8988T (cell line): ENCODE measurements around the gene MMP28.

ENCODE experiments used
- DNase-seq: peaks from one replicate; pipeline ENCODE4 v3.0.0; 2011

Gene MMP28

DNA sequence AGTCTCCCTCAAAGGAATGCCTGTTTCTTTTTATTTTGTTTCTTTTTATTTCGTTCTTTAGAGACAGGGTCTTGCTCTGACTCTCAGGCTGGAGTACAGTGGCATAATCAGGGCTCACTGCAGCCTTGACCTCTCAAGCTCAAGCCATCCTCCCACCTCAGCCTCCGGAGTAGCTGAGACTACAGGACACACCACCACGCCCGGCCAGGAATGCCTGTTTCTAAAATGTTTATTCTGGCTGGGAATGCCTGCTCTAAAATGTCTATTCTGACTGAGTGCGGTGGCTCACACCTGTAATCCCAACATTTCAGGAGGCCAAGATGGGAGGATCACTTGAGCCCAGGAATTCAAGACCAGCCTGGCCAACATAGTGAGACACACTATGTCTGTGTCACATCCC lies 2.5 kb upstream of the MMP28 start:
- DNase-seq: no peak

- DNase-seq: no peak
Observed at GRCh38 chr17:35797370-35797769, 1.9 kb upstream of the MMP28 start.

- DNase-seq: no peak
Observed at GRCh38 chr17:35796942-35797341, 1.5 kb upstream of the MMP28 start.

- DNase-seq: no peak
Observed at GRCh38 chr17:35795871-35796265, 427 bp upstream of the MMP28 start.

DNA sequence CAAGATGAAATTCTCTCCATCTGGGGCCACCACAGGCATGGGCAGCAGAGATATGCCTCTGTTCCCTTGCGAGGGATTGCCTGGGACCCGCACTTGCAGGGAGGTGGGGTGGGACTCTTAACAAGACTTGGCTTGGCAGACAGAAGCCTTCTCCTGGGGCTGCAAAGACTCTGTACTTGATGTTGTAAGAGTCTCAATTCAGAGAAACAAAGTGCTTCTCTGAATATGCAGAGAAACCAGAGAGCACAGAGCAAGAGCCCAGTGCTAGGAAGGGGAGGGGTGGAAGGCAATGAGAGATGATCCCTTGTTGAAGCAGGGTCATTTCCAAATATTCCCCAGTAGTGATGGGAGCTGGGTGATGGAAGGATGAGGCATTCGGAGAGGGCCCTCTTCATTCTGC lies 2.2 kb downstream of the MMP28 start:
- DNase-seq: no peak

- no peak for DNase-seq
Observed at GRCh38 chr17:35791681-35792350, 3.6 kb downstream of the MMP28 start.

GRCh38 chr17:35790841-35791240 lies 4.6 kb downstream of the MMP28 start:
- DNase-seq: no peak

DNA sequence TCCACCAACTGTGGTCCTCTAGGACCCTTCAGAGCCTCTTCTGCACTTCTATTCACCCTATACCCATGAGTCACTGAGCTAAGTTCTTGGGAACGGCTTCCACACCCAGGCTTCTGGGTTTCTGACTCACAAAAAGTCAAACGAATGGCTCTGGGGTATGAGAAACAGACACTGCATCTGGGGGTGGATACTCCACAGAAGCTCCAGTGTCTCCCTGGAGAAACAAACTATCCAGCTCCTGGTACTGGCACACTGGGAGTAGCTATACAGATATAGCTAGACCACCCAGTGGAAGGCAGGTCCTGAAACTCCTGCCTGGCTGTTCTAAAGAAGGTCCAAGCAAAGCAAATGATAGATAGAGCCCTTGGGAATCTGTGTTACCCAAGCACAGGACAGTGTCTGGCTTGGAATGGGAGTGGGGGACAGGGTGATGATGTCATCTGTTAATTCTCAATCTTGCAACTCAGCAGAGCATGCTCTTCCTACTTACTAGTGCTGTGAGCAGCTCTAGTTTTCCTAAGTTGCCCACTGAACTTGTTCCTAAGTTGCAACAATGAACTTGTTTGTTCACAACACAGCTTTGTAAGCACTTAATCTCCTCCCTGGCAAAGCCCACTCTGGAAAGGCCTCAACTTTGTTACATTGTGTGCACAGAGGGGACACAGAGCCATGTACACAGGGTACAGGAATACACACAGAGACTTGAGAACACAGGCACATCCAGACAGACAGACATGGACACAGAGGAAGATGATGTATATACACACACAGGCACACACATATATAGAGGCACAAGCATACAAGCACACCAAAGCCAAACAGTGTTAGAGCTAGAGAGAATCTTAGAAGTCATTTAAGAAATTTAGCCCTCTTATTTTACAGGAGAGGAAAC lies 6.7 kb downstream of the MMP28 start:
- no peak for DNase-seq

DNA sequence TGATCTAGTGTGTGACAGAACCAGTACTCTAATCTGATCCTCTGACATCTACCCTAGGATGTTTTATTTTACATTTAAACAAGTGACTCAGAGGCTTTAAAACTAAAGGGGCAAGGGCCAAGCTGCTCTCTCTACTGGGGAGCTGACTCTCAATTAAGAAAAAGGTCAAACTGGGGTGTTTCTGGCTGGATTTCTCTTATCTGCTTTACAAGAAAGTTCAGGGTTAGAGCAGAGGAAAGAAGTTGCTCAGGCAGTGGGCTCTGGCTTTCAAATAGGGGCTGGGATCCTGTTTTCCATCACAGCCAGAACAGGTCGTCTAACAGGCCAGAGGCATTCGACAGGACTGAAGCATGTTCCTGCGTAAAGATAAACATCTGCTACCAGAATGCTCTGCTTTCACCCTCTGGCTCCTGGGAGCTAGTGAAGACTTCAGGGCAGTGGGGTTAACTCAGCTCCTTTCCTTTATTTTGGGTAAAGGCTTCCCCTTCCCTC lies 8.5 kb downstream of the MMP28 start:
- no peak for DNase-seq

DNA sequence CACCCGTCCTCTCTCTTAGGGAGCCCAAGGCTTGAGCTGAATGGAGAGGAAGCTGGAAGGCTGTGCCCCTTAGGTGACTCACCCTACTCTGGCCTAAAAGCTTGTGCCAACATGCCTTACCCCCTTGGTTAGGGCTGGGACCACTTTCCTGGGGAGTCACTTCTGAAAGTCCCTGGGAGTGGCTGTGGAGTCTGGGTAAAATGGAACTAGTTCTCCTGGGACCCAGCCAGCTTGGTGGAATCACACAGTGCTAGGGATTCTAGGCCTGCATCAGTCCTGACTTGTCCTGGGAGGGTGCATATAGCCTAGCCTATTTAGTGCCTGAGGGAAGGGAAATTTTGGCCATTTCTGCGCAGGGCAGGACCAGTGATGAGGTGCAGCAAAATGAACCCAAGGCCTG lies 10.5 kb downstream of the MMP28 start:
- no peak for DNase-seq

DNA sequence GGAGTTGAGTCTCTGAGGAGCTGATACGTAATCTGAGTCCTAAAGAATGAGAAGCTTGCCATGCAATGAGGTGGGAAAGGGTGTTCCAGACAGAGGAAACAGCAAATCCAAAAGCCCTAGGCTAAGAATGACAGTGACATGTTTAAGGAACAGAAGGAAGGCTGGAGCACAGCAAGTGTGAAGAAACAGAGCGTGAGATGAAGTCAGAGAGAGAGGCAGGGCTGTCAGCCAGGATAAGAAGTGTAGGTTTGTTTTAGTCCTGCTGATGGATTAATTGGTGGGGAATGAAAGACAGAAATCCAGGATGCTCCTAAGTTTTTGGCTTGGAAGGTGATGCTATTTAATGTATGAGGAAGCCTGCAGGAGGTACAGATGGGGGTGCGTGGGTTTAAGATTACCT lies 14.5 kb downstream of the MMP28 start:
- no peak for DNase-seq

GRCh38 chr17:35778641-35779196 lies 16.7 kb downstream of the MMP28 start:
- no peak for DNase-seq

DNA sequence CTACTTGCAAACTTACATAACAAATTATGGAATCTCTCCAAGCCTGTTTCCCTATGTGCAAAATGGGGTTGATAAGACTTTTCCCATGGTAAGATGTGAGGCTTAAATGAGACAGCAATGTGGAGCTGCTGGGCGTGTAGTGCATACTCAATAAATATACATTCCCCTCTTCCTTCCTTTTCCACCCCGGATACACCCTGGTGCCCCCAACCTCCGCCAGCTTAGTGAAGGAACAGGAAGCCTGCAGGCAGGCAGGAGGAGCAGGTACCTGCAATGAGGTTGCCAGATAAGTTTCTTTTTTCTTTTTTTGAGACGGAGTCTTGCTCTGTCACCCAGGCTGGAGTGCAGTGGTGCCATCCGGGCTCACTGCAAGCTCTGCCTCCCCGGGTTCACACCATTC lies 19.9 kb downstream of the MMP28 start:
- DNase-seq: no peak

DNA sequence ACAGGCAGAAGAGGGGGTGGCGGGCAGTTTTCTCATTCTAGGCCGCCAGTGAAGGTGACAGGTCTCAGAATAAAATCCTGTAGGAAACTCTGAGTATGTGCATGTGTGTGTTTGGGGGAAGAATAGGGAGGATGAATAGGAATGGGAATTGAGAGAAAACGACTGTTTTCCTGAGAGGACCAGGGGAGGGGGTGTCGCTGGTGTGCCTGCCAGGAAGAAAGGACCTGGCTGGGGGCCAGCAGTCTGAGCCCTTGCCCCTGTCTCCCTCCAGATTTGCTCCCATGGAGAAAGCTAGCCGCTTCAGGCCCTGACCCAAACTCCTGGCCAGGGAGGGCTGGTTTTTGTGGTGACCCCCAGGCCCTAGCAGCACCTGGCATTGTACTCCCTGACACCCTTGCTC lies 20.4 kb downstream of the MMP28 start:
- no peak for DNase-seq

GRCh38 chr17:35774499-35774898 lies 20.9 kb downstream of the MMP28 start:
- DNase-seq: no peak

DNA sequence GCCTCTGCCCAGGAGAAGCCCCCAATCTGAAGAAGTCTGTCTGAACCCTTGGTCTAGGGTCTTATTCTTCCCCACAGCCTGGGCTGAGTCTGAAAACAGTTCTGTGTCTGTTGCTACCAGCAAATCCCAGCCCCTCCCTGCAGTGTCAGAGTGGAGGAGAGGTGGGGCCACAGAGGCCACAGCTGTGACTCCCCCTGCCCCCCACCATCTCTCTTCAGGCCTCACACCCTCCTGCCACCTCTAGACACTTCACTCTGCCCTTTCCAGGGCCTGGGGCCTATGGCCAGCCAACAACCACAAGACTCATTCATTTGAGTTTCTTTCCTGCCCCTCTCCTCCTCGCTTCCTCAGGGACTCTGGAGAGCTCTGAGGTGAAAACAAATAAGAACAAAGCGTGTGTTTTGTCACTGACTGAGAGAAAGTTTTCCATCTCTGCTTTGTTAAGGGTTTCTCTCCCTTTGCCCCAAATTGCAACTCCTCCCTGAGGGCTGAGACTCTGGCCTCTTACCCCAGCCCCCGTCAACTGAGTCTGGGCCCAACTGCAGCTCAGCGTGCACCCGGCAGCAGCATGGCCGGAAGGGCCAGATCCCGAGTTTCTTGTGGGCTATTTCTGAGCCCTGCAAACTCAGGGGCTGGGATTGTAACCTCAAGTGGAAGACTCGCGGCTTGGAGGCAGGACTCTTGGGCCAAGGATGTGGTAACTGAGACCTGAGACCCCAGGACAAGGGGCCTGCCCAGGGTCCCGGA lies 21.6 kb downstream of the MMP28 start:
- DNase-seq: no peak

- DNase-seq: no peak
Observed at GRCh38 chr17:35773129-35773528, 22.3 kb downstream of the MMP28 start.

- no peak for DNase-seq
Observed at GRCh38 chr17:35769895-35770486, 25.4 kb downstream of the MMP28 start.

DNA sequence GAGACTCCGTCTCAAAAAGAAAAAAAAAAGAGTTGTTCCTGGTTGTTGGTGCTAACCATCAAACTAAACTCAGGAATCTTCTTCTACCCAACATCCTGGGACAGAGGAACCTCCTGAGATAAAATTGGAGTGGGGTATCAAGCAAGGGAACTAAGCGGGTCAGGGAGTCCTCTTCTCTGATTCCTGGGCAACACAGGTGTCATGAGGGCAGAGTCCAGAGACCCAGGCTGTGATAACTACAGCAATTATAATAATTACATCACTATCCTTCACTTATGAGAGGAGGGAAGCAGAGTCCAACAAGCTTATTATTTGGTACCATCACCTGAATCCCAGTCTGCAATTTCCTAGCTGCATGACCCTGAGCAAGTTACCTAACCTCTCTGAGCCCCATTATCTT lies 26.6 kb downstream of the MMP28 start:
- DNase-seq: no peak

GRCh38 chr17:35766903-35767510 lies 28.4 kb downstream of the MMP28 start:
- no peak for DNase-seq

- no peak for DNase-seq
Observed at GRCh38 chr17:35766489-35766877, 29.0 kb downstream of the MMP28 start.

GRCh38 chr17:35765756-35766488 lies 29.5 kb downstream of the MMP28 start:
- DNase-seq: no peak
